Panc1 (cell line): ENCODE measurements around the gene GLIS1. TPM values are rescaled to one million over a fixed set of nuclear protein-coding genes. Genes with fewer than 3 reads are reported as not detected.

Source experiments
- ATAC-seq: fragments of 200-7000 bp; cut with Tn5 transposase; 2 replicates; pipeline ENCODE4 v1.9.1; 2020; ENCODE audit warnings: mild to moderate bottlenecking, moderate library complexity
- BruUV-seq: library from RNA; stranded (reverse); fragments of 400-500 nt; replicated peaks from 2 replicates; lab custom pipeline; 2021; lab: Mats Ljungman, UMichigan
- CTCF ChIA-PET: fragments of 300-600 bp; sonication (Branson Sonifier 250); formaldehyde crosslinking; loops from one replicate; lab custom pipeline; 2022; ENCODE audit warnings: antibody characterized with exemption; lab: Charles Lee
- POLR2A ChIA-PET: fragments of 300-600 bp; sonication (Branson Sonifier 250); formaldehyde crosslinking; loops from one replicate; lab custom pipeline; 2022; ENCODE audit warnings: antibody characterized with exemption; lab: Charles Lee
- DNase-seq: peaks from one replicate; pipeline ENCODE4 v3.0.0-alpha.2; 2010; ENCODE audit warnings: low read depth, low spot score
- H3K27ac ChIP-seq: 2 replicates; pipeline ENCODE4 v1.5.1; 2011; ENCODE audit warnings: mild to moderate bottlenecking, low read length, inconsistent platforms
- H3K27me3 ChIP-seq: fragments of 200-500 bp; sonication (Bioruptor generic); 2 replicates; pipeline ENCODE4 v1.6.0; 2014; ENCODE audit warnings: low read length, inconsistent platforms; ENCODE audit not compliant: control insufficient read depth, insufficient read depth
- H3K36me3 ChIP-seq: fragments of 200-500 bp; sonication (Bioruptor generic); 2 replicates; pipeline ENCODE4 v1.5.1; 2014; ENCODE audit warnings: inconsistent platforms, mild to moderate bottlenecking, low read length, moderate library complexity; ENCODE audit not compliant: control insufficient read depth, insufficient read depth
- H3K4me1 ChIP-seq: 2 replicates; pipeline ENCODE4 v1.5.1; 2011; ENCODE audit warnings: inconsistent platforms, mild to moderate bottlenecking, low read length, moderate library complexity; ENCODE audit not compliant: control insufficient read depth, insufficient read depth
- H3K4me3 ChIP-seq, 2 experiments: 2 replicates each; pipeline ENCODE4 v1.5.1; 2011 to 2012; ENCODE audit warnings: low read depth in 2 of 2, low read length in 2 of 2, mild to moderate bottlenecking in 2 of 2, inconsistent platforms in 1 of 2, moderate library complexity in 1 of 2
- H3K9me3 ChIP-seq: fragments of 200-500 bp; sonication (Bioruptor generic); 2 replicates; pipeline ENCODE4 v1.5.1; 2014; ENCODE audit warnings: low read depth, mild to moderate bottlenecking, inconsistent platforms, low read length, moderate library complexity; ENCODE audit not compliant: control insufficient read depth, insufficient read depth
- POLR2AphosphoS5 ChIP-seq: IDR thresholded peaks from 2 replicates; pipeline ENCODE4 v1.6.1; 2012; ENCODE audit warnings: mild to moderate bottlenecking, low read depth, low read length, moderate library complexity
- SIN3A ChIP-seq: IDR thresholded peaks from 2 replicates; pipeline ENCODE4 v1.6.1; 2012; ENCODE audit warnings: low read depth, mild to moderate bottlenecking, low read length, moderate library complexity, borderline replicate concordance; ENCODE audit not compliant: insufficient read depth
- TCF7L2 ChIP-seq: IDR thresholded peaks from 2 replicates; pipeline ENCODE4 v1.6.1; 2011; ENCODE audit warnings: mild to moderate bottlenecking, low read depth, low read length, inconsistent platforms
- in situ Hi-C: cut with HindIII; loops from 2 replicates; pipeline ENCODE4 v1.10.0; 2016; ENCODE audit warnings: low sequenced_read_pairs, low pct_unique_long_range_greater_than_20kb
- intact Hi-C: fragments of 100-400 bp; cut with micrococcal nuclease; formaldehyde crosslinking; loops from one replicate; pipeline ENCODE4 v1.10.0; 2022; ENCODE audit not compliant: unreplicated experiment
- total RNA-seq: library from RNA; stranded (reverse); gene quantifications from one replicate; pipeline ENCODE4 v1.2.1, GENCODE V29; 2021; ENCODE audit not compliant: unreplicated experiment
- TF ChIP-seq, protein P1 (sequence below): fragments of 450-650 bp; IDR thresholded peaks from 2 replicates; pipeline ENCODE4 v1.5.1; 2017; ENCODE audit warnings: mild to moderate bottlenecking
- TF ChIP-seq, protein P2 (sequence below), 2 experiments: IDR thresholded peaks; 2 replicates each; pipeline ENCODE4 v1.6.1; 2011 to 2012; ENCODE audit warnings: low read depth in 2 of 2, control low read depth in 1 of 2, low read length in 1 of 2, mild to moderate bottlenecking in 1 of 2, moderate library complexity in 1 of 2; ENCODE audit not compliant: insufficient read depth in 1 of 2

The GLIS1 gene
- total RNA-seq, 1 experiment from 2014 or later, result 0.28 TPM

DNA sequence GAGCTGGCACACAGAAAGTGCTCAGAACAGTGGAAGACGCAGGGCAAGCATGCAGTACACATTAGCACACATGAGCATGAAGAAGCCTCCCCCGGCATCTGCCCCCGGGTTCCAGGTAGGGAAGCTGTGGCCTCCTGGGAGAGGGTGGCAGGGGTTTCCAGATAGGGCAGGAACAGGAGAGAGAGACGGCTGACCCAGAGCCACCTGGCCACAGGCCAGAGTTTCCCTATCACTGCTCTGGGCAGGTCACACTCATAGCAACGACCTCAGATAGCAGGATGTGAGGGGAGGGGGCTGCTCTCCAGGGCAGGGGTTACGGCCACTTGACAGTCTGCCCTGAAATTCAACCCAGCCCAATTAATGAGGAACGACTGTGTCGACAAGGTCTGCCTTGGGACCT is 36.6 kb downstream of the GLIS1 start:
- BruUV-seq, result no TSS peak
- Histone ChIP-seq H3K27ac (no peak overlapping the region), H3K36me3 (no peaks in the 10 kb centered on the region), H3K9me3 (no peaks in the 10 kb centered on the region), H3K4me1 (no peaks in the 10 kb centered on the region; the same call in 1 of the 2 replicates), H3K27me3 (no peaks in the 10 kb centered on the region), H3K4me3 (no peak overlapping the region)
- ChIA-PET POLR2A (no interaction called here), CTCF (no interaction called here)
- intact Hi-C loops (no loop called here), in situ Hi-C loops (no loop called here)
- TF ChIP-seq SIN3A, result no peak
- ATAC-seq, result no peak
- DNase-seq, result no peak

DNA sequence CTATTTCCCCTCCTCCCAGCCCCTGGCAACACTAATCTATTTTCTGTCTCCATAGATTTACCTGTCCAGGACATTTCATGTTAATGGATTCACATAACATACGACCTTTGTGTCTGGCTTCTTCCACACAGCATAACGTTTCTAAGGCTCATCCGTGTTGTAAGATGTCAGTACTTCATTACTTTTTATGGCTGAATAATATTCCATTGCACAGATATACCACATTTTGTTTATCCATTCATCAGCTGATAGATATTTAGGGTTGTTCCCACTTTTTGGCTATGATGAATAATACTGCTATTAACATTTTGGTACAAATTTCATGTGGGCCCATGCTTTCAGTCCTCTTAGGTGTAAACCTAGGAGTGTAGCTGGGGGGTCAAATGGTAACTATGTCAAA is 38.2 kb downstream of the GLIS1 start:
- Histone ChIP-seq H3K27me3 (no peaks in the 10 kb centered on the region), H3K9me3 (no peaks in the 10 kb centered on the region), H3K4me1 (no peaks in the 10 kb centered on the region; the same call in 1 of the 2 replicates), H3K4me3 (no peak overlapping the region), H3K36me3 (no peaks in the 10 kb centered on the region), H3K27ac (no peak overlapping the region)
- ChIA-PET POLR2A (no interaction called here), CTCF (no interaction called here)
- intact Hi-C loops, result no loop called here
- TF ChIP-seq, protein P1, sequence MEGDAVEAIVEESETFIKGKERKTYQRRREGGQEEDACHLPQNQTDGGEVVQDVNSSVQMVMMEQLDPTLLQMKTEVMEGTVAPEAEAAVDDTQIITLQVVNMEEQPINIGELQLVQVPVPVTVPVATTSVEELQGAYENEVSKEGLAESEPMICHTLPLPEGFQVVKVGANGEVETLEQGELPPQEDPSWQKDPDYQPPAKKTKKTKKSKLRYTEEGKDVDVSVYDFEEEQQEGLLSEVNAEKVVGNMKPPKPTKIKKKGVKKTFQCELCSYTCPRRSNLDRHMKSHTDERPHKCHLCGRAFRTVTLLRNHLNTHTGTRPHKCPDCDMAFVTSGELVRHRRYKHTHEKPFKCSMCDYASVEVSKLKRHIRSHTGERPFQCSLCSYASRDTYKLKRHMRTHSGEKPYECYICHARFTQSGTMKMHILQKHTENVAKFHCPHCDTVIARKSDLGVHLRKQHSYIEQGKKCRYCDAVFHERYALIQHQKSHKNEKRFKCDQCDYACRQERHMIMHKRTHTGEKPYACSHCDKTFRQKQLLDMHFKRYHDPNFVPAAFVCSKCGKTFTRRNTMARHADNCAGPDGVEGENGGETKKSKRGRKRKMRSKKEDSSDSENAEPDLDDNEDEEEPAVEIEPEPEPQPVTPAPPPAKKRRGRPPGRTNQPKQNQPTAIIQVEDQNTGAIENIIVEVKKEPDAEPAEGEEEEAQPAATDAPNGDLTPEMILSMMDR, result no peak
- no peak for TF ChIP-seq POLR2AphosphoS5
- TF ChIP-seq SIN3A, result no peak
- no peak for TF ChIP-seq TCF7L2
- TF ChIP-seq, protein P2, sequence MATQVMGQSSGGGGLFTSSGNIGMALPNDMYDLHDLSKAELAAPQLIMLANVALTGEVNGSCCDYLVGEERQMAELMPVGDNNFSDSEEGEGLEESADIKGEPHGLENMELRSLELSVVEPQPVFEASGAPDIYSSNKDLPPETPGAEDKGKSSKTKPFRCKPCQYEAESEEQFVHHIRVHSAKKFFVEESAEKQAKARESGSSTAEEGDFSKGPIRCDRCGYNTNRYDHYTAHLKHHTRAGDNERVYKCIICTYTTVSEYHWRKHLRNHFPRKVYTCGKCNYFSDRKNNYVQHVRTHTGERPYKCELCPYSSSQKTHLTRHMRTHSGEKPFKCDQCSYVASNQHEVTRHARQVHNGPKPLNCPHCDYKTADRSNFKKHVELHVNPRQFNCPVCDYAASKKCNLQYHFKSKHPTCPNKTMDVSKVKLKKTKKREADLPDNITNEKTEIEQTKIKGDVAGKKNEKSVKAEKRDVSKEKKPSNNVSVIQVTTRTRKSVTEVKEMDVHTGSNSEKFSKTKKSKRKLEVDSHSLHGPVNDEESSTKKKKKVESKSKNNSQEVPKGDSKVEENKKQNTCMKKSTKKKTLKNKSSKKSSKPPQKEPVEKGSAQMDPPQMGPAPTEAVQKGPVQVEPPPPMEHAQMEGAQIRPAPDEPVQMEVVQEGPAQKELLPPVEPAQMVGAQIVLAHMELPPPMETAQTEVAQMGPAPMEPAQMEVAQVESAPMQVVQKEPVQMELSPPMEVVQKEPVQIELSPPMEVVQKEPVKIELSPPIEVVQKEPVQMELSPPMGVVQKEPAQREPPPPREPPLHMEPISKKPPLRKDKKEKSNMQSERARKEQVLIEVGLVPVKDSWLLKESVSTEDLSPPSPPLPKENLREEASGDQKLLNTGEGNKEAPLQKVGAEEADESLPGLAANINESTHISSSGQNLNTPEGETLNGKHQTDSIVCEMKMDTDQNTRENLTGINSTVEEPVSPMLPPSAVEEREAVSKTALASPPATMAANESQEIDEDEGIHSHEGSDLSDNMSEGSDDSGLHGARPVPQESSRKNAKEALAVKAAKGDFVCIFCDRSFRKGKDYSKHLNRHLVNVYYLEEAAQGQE (IDR thresholded peaks at IDR 0.05; ENCODE audit: insufficient read depth in 1 of 2, low read depth in 2 of 2, low read length in 1 of 2), result no peak
- in situ Hi-C loops, result no loop called here
- DNase-seq (no peak), ATAC-seq (no peak)
- BruUV-seq, result no TSS peak

DNA sequence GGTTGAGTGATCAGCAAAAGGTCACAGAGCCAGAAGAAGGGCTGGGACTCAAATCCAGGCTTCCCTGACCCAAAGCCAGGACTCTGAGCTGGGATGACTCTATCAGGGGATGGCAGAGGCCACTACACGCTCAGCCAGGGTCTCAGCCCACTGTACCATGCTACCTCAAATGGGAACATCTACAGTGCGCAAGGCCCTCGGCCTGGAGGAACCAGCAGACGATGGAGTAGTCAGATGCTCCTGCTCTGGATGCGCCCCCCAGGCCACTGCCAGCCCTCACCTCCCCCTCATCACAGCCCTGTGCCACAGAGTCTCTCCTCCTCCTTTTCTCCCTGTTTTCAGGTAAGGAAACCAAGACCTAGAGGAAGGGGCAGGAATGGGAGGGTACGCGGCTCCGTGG is 39.0 kb downstream of the GLIS1 start:
- POLR2A ChIA-PET, result no interaction called here
- Histone ChIP-seq H3K9me3 (no peaks in the 10 kb centered on the region), H3K4me3 (no peak overlapping the region), H3K27me3 (no peaks in the 10 kb centered on the region), H3K36me3 (no peaks in the 10 kb centered on the region), H3K27ac (no peak overlapping the region), H3K4me1 (no peaks in the 10 kb centered on the region; the same call in 1 of the 2 replicates)
- intact Hi-C loops (no loop called here), in situ Hi-C loops (no loop called here)
- no peak for DNase-seq
- ATAC-seq, result no peak
- no TSS peak for BruUV-seq
- TF ChIP-seq SIN3A (no peak), TCF7L2 (no peak), POLR2AphosphoS5 (no peak)
- TF ChIP-seq, protein P1, result no peak
- TF ChIP-seq, protein P2 (IDR thresholded peaks at IDR 0.05; ENCODE audit: insufficient read depth in 1 of 2, low read depth in 2 of 2, low read length in 1 of 2), result no peak
- CTCF ChIA-PET, result no interaction called here
